HFF-Myc (cell line): ENCODE measurements around the gene ANKRD24.
"Not testable (repeated sequence)": the region's sequence is repeated elsewhere in the genome, so short reads cannot be mapped to it uniquely, and the experiment has no call there.

Experiments used
- DNase-seq: peaks from one replicate; pipeline ENCODE4 v3.0.0-alpha.2; 2011; ENCODE audit warnings: low read depth; ENCODE audit errors: extremely low read depth
- H3K4me3 ChIP-seq: replicated peaks from 2 replicates; pipeline ENCODE4 v1.5.1; 2011; ENCODE audit warnings: low read depth, mild to moderate bottlenecking, control low read depth, low read length
- CTCF ChIP-seq: IDR thresholded peaks from 2 replicates; pipeline ENCODE4 v1.5.1; 2012; ENCODE audit warnings: mild to moderate bottlenecking, low read depth, low read length, control low read depth; ENCODE audit errors: missing control alignments

Gene ANKRD24

GRCh38 chr19:4184718-4185352, 2.3 kb downstream of the ANKRD24 start:
- no peak overlapping the region for H3K4me3 ChIP-seq
- no peak for TF ChIP-seq CTCF
- DNase-seq: no peak

- no peak for DNase-seq
- no peak for TF ChIP-seq CTCF
- no peak overlapping the region for H3K4me3 ChIP-seq
Observed at GRCh38 chr19:4185413-4186086, 3.1 kb downstream of the ANKRD24 start.

GRCh38 chr19:4186087-4186993, 3.9 kb downstream of the ANKRD24 start:
- TF ChIP-seq CTCF: peak; percentile 93
- H3K4me3 ChIP-seq: no peak overlapping the region
- DNase-seq: peak; percentile 39

GRCh38 chr19:4187313-4188122, 5.0 kb downstream of the ANKRD24 start:
- TF ChIP-seq CTCF: no peak
- no peak for DNase-seq
- H3K4me3 ChIP-seq: no peak overlapping the region

GRCh38 chr19:4189641-4190040, 7.2 kb downstream of the ANKRD24 start:
- DNase-seq: no peak

GRCh38 chr19:4192537-4192936, 10.0 kb downstream of the ANKRD24 start:
- DNase-seq, H3K4me3 ChIP-seq: not testable (repeated sequence)

More at GRCh38 chr19:4189641-4190040, 7.2 kb downstream of the ANKRD24 start:
- no peak overlapping the region for H3K4me3 ChIP-seq
- TF ChIP-seq CTCF: no peak

- TF ChIP-seq CTCF: no peak
Observed at GRCh38 chr19:4194353-4194752, 11.9 kb downstream of the ANKRD24 start.

More at GRCh38 chr19:4194353-4194752, 11.9 kb downstream of the ANKRD24 start:
- H3K4me3 ChIP-seq: no peak overlapping the region
- DNase-seq: no peak
